Dedifferentiated amniotic fluid mesenchymal stem cell (primary cell): ENCODE data around the gene ZFX.
"Not testable (repeated sequence)": the region's sequence is repeated elsewhere in the genome, so short reads cannot be mapped to it uniquely, and the experiment has no call there.

Experiments
- DNase-seq: peaks from one replicate; pipeline ENCODE4 v3.0.0-alpha.2; 2016; ENCODE audit errors: extremely low spot score

Gene ZFX

GRCh38 chrX:24153178-24153795 lies 3.8 kb downstream of the ZFX start:
- DNase-seq, result no peak

GRCh38 chrX:24153796-24154189 lies 4.3 kb downstream of the ZFX start:
- DNase-seq, result no peak

GRCh38 chrX:24154490-24155034 lies 5.0 kb downstream of the ZFX start:
- peak; percentile 70 for DNase-seq

- not testable (repeated sequence) for DNase-seq
Observed at GRCh38 chrX:24155747-24156146, 6.2 kb downstream of the ZFX start.

- DNase-seq, result no peak
Observed at GRCh38 chrX:24156177-24156576, 6.6 kb downstream of the ZFX start.

GRCh38 chrX:24158881-24159280 lies 9.4 kb downstream of the ZFX start:
- DNase-seq, result no peak

GRCh38 chrX:24166078-24166477 lies 16.5 kb downstream of the ZFX start:
- DNase-seq, result no peak

GRCh38 chrX:24167719-24168472 lies 18.4 kb downstream of the ZFX start:
- no peak for DNase-seq

- no peak for DNase-seq
Observed at GRCh38 chrX:24168807-24169206, 19.3 kb downstream of the ZFX start.

- DNase-seq, result no peak
Observed at GRCh38 chrX:24169211-24169610, 19.7 kb downstream of the ZFX start.

GRCh38 chrX:24173115-24173847 lies 23.8 kb downstream of the ZFX start:
- DNase-seq, result no peak

GRCh38 chrX:24175276-24175675 lies 25.7 kb downstream of the ZFX start:
- no peak for DNase-seq

GRCh38 chrX:24178441-24178840 lies 28.9 kb downstream of the ZFX start:
- no peak for DNase-seq

- DNase-seq, result no peak
Observed at GRCh38 chrX:24184018-24184417, 34.5 kb downstream of the ZFX start.

GRCh38 chrX:24186483-24186882 lies 37.0 kb downstream of the ZFX start:
- DNase-seq, result no peak

- DNase-seq, result no peak
Observed at GRCh38 chrX:24186986-24187385, 37.5 kb downstream of the ZFX start.

GRCh38 chrX:24189490-24189889 lies 40.0 kb downstream of the ZFX start:
- DNase-seq, result no peak

GRCh38 chrX:24190500-24191156 lies 41.1 kb downstream of the ZFX start:
- peak; percentile 23 for DNase-seq

GRCh38 chrX:24196509-24196908 lies 47.0 kb downstream of the ZFX start:
- no peak for DNase-seq

GRCh38 chrX:24198101-24198500 lies 48.6 kb downstream of the ZFX start:
- DNase-seq, result no peak

- DNase-seq, result no peak
Observed at GRCh38 chrX:24200133-24200532, 50.6 kb downstream of the ZFX start.

GRCh38 chrX:24201216-24201615 lies 51.7 kb downstream of the ZFX start:
- no peak for DNase-seq
